Measurements from ENCODE around the gene DHRS7B.
"Not testable (repeated sequence)": the region's sequence is repeated elsewhere in the genome, so short reads cannot be mapped to it uniquely, and the experiment has no call there.

The DHRS7B gene

GRCh38 chr17:21108651-21109050 is 18.1 kb upstream of the DHRS7B start:
- DNase-seq (ENCODE audit: low read depth): no peak

GRCh38 chr17:21113049-21113690 is 13.6 kb upstream of the DHRS7B start:
- DNase-seq (ENCODE audit: low read depth): no peak

- DNase-seq (ENCODE audit: low read depth): no peak
Observed at GRCh38 chr17:21113716-21114115, 13.0 kb upstream of the DHRS7B start.

- not testable (repeated sequence) for DNase-seq (ENCODE audit: low read depth)
Observed at GRCh38 chr17:21114791-21115190, 12.0 kb upstream of the DHRS7B start.

GRCh38 chr17:21119247-21119918 is 7.4 kb upstream of the DHRS7B start:
- peak; percentile 21 for DNase-seq (ENCODE audit: low read depth)

- no peak for DNase-seq (ENCODE audit: low read depth)
Observed at GRCh38 chr17:21119919-21120249, 6.9 kb upstream of the DHRS7B start.

GRCh38 chr17:21124086-21124485 is 2.7 kb upstream of the DHRS7B start:
- DNase-seq (ENCODE audit: low read depth): no peak

- not testable (repeated sequence) for DNase-seq (ENCODE audit: low read depth)
Observed at GRCh38 chr17:21124517-21124916, 2.2 kb upstream of the DHRS7B start.

- DNase-seq (ENCODE audit: low read depth): no peak
Observed at GRCh38 chr17:21125862-21126261, 902 bp upstream of the DHRS7B start.

GRCh38 chr17:21127509-21128077 is 829 bp downstream of the DHRS7B start:
- DNase-seq (ENCODE audit: low read depth): no peak

GRCh38 chr17:21129023-21129681 is 2.4 kb downstream of the DHRS7B start:
- no peak for DNase-seq (ENCODE audit: low read depth)

GRCh38 chr17:21131137-21131536 is 4.4 kb downstream of the DHRS7B start:
- no peak for DNase-seq (ENCODE audit: low read depth)

- no peak for DNase-seq (ENCODE audit: low read depth)
Observed at GRCh38 chr17:21132428-21132827, 5.7 kb downstream of the DHRS7B start.

GRCh38 chr17:21134559-21134958 is 7.8 kb downstream of the DHRS7B start:
- no peak for DNase-seq (ENCODE audit: low read depth)

- DNase-seq (ENCODE audit: low read depth): no peak
Observed at GRCh38 chr17:21140911-21141310, 14.1 kb downstream of the DHRS7B start.

GRCh38 chr17:21141331-21141730 is 14.6 kb downstream of the DHRS7B start:
- DNase-seq (ENCODE audit: low read depth): no peak

GRCh38 chr17:21142065-21142464 is 15.3 kb downstream of the DHRS7B start:
- not testable (repeated sequence) for DNase-seq (ENCODE audit: low read depth)

GRCh38 chr17:21143695-21144094 is 16.9 kb downstream of the DHRS7B start:
- no peak for DNase-seq (ENCODE audit: low read depth)

- not testable (repeated sequence) for DNase-seq (ENCODE audit: low read depth)
Observed at GRCh38 chr17:21144299-21144698, 17.5 kb downstream of the DHRS7B start.

GRCh38 chr17:21146362-21147015 is 19.7 kb downstream of the DHRS7B start:
- DNase-seq (ENCODE audit: low read depth): no peak

GRCh38 chr17:21149621-21150020 is 22.9 kb downstream of the DHRS7B start:
- DNase-seq (ENCODE audit: low read depth): no peak

- no peak for DNase-seq (ENCODE audit: low read depth)
Observed at GRCh38 chr17:21152731-21153130, 26.0 kb downstream of the DHRS7B start.

Measured in stimulated activated CD8-positive, alpha-beta memory T cell treated with anti-CD3 and anti-CD28 coated beads, Interleukin-15, amount 100 ng/mL, for 24 hours (primary cell).